NCI-H2227 treated with DMSO at 0.1 percent for 48 hours (cell line): ENCODE results near the gene MISP.

Experiments used
- DNase-seq: peaks from one replicate; lab custom pipeline; 2025; lab: John Stamatoyannopoulos, UW

The MISP gene

GRCh38 chr19:808423-808775, 57.5 kb downstream of the MISP start:
- DNase-seq: no peak

GRCh38 chr19:810077-810855, 59.4 kb downstream of the MISP start:
- DNase-seq: no peak

GRCh38 chr19:810883-811489, 60.1 kb downstream of the MISP start:
- DNase-seq: no peak

GRCh38 chr19:811506-812048, 60.7 kb downstream of the MISP start:
- no peak for DNase-seq

GRCh38 chr19:812049-812746, 61.3 kb downstream of the MISP start:
- DNase-seq: no peak

GRCh38 chr19:812747-813218, 61.9 kb downstream of the MISP start:
- no peak for DNase-seq

- no peak for DNase-seq
Observed at GRCh38 chr19:813219-814151, 62.6 kb downstream of the MISP start.
